NCI-H187 (cell line): Measurements from ENCODE around the gene WDTC1.
"Not testable (repeated sequence)": the region's sequence is repeated elsewhere in the genome, so short reads cannot be mapped to it uniquely, and the experiment has no call there.

Experiments
- DNase-seq, 2 experiments: peaks; one replicate each; lab custom pipeline; 2025; lab: John Stamatoyannopoulos, UW

Gene WDTC1

GRCh38 chr1:27246194-27246593 is 11.8 kb downstream of the WDTC1 start:
- DNase-seq, result no peak

GRCh38 chr1:27253596-27253995 is 19.2 kb downstream of the WDTC1 start:
- DNase-seq, result no peak

- no peak for DNase-seq
Observed at GRCh38 chr1:27255136-27255535, 20.7 kb downstream of the WDTC1 start.

- no peak for DNase-seq
Observed at GRCh38 chr1:27257155-27257554, 22.7 kb downstream of the WDTC1 start.

- no peak for DNase-seq
Observed at GRCh38 chr1:27258598-27258997, 24.2 kb downstream of the WDTC1 start.

GRCh38 chr1:27267153-27267552 is 32.7 kb downstream of the WDTC1 start:
- DNase-seq, result no peak

- no peak for DNase-seq
Observed at GRCh38 chr1:27269276-27269675, 34.8 kb downstream of the WDTC1 start.

GRCh38 chr1:27274204-27274603 is 39.8 kb downstream of the WDTC1 start:
- no peak for DNase-seq

GRCh38 chr1:27275696-27276095 is 41.3 kb downstream of the WDTC1 start:
- no peak for DNase-seq

GRCh38 chr1:27284425-27285273 is 50.2 kb downstream of the WDTC1 start:
- DNase-seq, result peak; percentile 13 to 46

GRCh38 chr1:27285274-27285660 is 50.8 kb downstream of the WDTC1 start:
- no peak for DNase-seq

- DNase-seq, result not testable (repeated sequence)
Observed at GRCh38 chr1:27285821-27286220, 51.4 kb downstream of the WDTC1 start.

- DNase-seq, result not testable (repeated sequence)
Observed at GRCh38 chr1:27289125-27289524, 54.7 kb downstream of the WDTC1 start.

- no peak for DNase-seq
Observed at GRCh38 chr1:27290581-27290980, 56.1 kb downstream of the WDTC1 start.

- no peak for DNase-seq
Observed at GRCh38 chr1:27292106-27292505, 57.7 kb downstream of the WDTC1 start.

GRCh38 chr1:27293915-27294314 is 59.5 kb downstream of the WDTC1 start:
- no peak for DNase-seq

GRCh38 chr1:27296773-27297291 is 62.4 kb downstream of the WDTC1 start:
- peak in 1 of 2 experiments; percentile 34 for DNase-seq

- no peak for DNase-seq
Observed at GRCh38 chr1:27297903-27298302, 63.5 kb downstream of the WDTC1 start.

- no peak for DNase-seq
Observed at GRCh38 chr1:27298632-27299384, 64.4 kb downstream of the WDTC1 start.

GRCh38 chr1:27299385-27300271 is 65.2 kb downstream of the WDTC1 start:
- peak in 1 of 2 experiments; percentile 28 for DNase-seq

- DNase-seq, result peak; percentile 70 to 73
Observed at GRCh38 chr1:27300341-27301051, 66.1 kb downstream of the WDTC1 start.
